ENCODE measurements around the gene DHRS2. TPM values are rescaled to one million over a fixed set of nuclear protein-coding genes. Genes with fewer than 3 reads are reported as not detected.

Gene DHRS2
- total and polyA plus RNA-seq, 4 donors = 0.08 to 0.67 (median 0.36) TPM

- Histone ChIP-seq H3K4me3 (no peak overlapping the region), H3K27me3 (ENCODE audit: control insufficient read depth in 3 of 3, insufficient read depth in 3 of 3, low read length in 2 of 3) (peaks cover 0 to 3% (median 0%) of the 10 kb centered on the region in 3 donors), H3K36me3 (ENCODE audit: control insufficient read depth in 4 of 4, insufficient read depth in 4 of 4, low read length in 4 of 4) (no peaks in the 10 kb centered on the region), H3K27ac (ENCODE audit: low read depth in 1 of 2, low read length in 1 of 2) (no peak overlapping the region), H3K4me1 (ENCODE audit: control insufficient read depth in 5 of 5, insufficient read depth in 5 of 5, low read length in 5 of 5) (no peaks in the 10 kb centered on the region), H3K9me3 (ENCODE audit: control insufficient read depth in 4 of 4, insufficient read depth in 3 of 4, low read length in 3 of 4) (no peaks in the 10 kb centered on the region), H3K9ac (ENCODE audit: insufficient read depth in 1 of 2, low read length in 2 of 2) (no peak overlapping the region)
- WGBS, 2 donors = 78 to 80% methylated on average over 5 of the region's 5 CpGs
- ATAC-seq (ENCODE audit: insufficient read depth, low FRiP score) (no peak), DNase-seq (no peak)
- TF ChIP-seq CTCF (IDR thresholded peaks at IDR 0.05; ENCODE audit: control extremely low read depth, extremely low read depth) = no peak
Measured at GRCh38 chr14:23663711-23664110, 27.5 kb downstream of the DHRS2 start.

- H3K9ac ChIP-seq (ENCODE audit: insufficient read depth in 1 of 2, low read length in 2 of 2) = no peak overlapping the region
- no peak overlapping the region for H3K4me3 ChIP-seq
- DNase-seq (no peak), ATAC-seq (ENCODE audit: insufficient read depth, low FRiP score) (no peak)
- WGBS, 2 donors = 83 to 90% methylated on average over 5 of the region's 5 CpGs
- peaks cover 0 to 3% (median 0%) of the 10 kb centered on the region in 3 donors for H3K27me3 ChIP-seq (ENCODE audit: control insufficient read depth in 3 of 3, insufficient read depth in 3 of 3, low read length in 2 of 3)
- TF ChIP-seq CTCF (IDR thresholded peaks at IDR 0.05; ENCODE audit: control extremely low read depth, extremely low read depth) = no peak
- no peaks in the 10 kb centered on the region for H3K9me3 ChIP-seq (ENCODE audit: control insufficient read depth in 4 of 4, insufficient read depth in 3 of 4, low read length in 3 of 4)
- H3K36me3 ChIP-seq (ENCODE audit: control insufficient read depth in 4 of 4, insufficient read depth in 4 of 4, low read length in 4 of 4) = no peaks in the 10 kb centered on the region
- no peaks in the 10 kb centered on the region for H3K4me1 ChIP-seq (ENCODE audit: control insufficient read depth in 5 of 5, insufficient read depth in 5 of 5, low read length in 5 of 5)
- H3K27ac ChIP-seq (ENCODE audit: low read depth in 1 of 2, low read length in 1 of 2) = no peak overlapping the region
Measured at GRCh38 chr14:23664207-23664885, 28.2 kb downstream of the DHRS2 start.

- no peak for TF ChIP-seq CTCF (IDR thresholded peaks at IDR 0.05; ENCODE audit: control extremely low read depth, extremely low read depth)
- peak in 2 of 3 donors; percentile 1 for DNase-seq
- WGBS, 2 donors = 52 to 62% methylated on average over 4 of the region's 4 CpGs
Measured at GRCh38 chr14:23665302-23666016, 29.3 kb downstream of the DHRS2 start.

More at GRCh38 chr14:23665302-23666016, 29.3 kb downstream of the DHRS2 start:
- H3K4me1 ChIP-seq (ENCODE audit: control insufficient read depth in 5 of 5, insufficient read depth in 5 of 5, low read length in 5 of 5) = no peaks in the 10 kb centered on the region
- H3K9me3 ChIP-seq (ENCODE audit: control insufficient read depth in 4 of 4, insufficient read depth in 3 of 4, low read length in 3 of 4) = no peaks in the 10 kb centered on the region
- H3K9ac ChIP-seq (ENCODE audit: insufficient read depth in 1 of 2, low read length in 2 of 2) = no peak overlapping the region
- no peak overlapping the region for H3K4me3 ChIP-seq
- no peaks in the 10 kb centered on the region for H3K36me3 ChIP-seq (ENCODE audit: control insufficient read depth in 4 of 4, insufficient read depth in 4 of 4, low read length in 4 of 4)
- no peak for ATAC-seq (ENCODE audit: insufficient read depth, low FRiP score)
- no peak overlapping the region for H3K27ac ChIP-seq (ENCODE audit: low read depth in 1 of 2, low read length in 1 of 2)
- H3K27me3 ChIP-seq (ENCODE audit: control insufficient read depth in 3 of 3, insufficient read depth in 3 of 3, low read length in 2 of 3) = peaks cover 0 to 3% (median 0%) of the 10 kb centered on the region in 3 donors
